Hepatocyte (in vitro differentiated cells): ENCODE results near the gene ATP2C2. TPM values are rescaled to one million over a fixed set of nuclear protein-coding genes. Genes with fewer than 3 reads are reported as not detected.

ENCODE experiments used
- DNase-seq: peaks from one replicate; pipeline ENCODE4 v3.0.0-alpha.2; 2016; ENCODE audit warnings: low spot score
- H2AFZ ChIP-seq: fragments of 200-600 bp; sonication (generic); 2 replicates; pipeline ENCODE4 v1.6.0; 2016; ENCODE audit warnings: antibody characterized with exemption, mild to moderate bottlenecking
- H3K27ac ChIP-seq: fragments of 200-600 bp; sonication (generic); 2 replicates; pipeline ENCODE4 v1.5.1; 2016; ENCODE audit warnings: mild to moderate bottlenecking
- H3K27me3 ChIP-seq: fragments of 200-600 bp; sonication (generic); 2 replicates; pipeline ENCODE4 v1.6.1; 2016
- H3K36me3 ChIP-seq: fragments of 200-600 bp; sonication (generic); replicated peaks from 2 replicates; pipeline ENCODE4 v1.5.1; 2016; ENCODE audit warnings: low read depth; ENCODE audit not compliant: insufficient read depth
- H3K4me1 ChIP-seq: fragments of 200-600 bp; sonication (generic); 2 replicates; pipeline ENCODE4 v1.5.1; 2016; ENCODE audit warnings: mild to moderate bottlenecking, moderate library complexity; ENCODE audit not compliant: insufficient read depth
- H3K4me2 ChIP-seq: fragments of 200-600 bp; sonication (generic); 2 replicates; pipeline ENCODE4 v1.6.0; 2016
- H3K4me3 ChIP-seq: fragments of 200-600 bp; sonication (generic); 2 replicates; pipeline ENCODE4 v1.5.1; 2016; ENCODE audit warnings: mild to moderate bottlenecking
- H3K79me2 ChIP-seq: fragments of 200-600 bp; sonication (generic); 2 replicates; pipeline ENCODE4 v1.6.0; 2017; ENCODE audit warnings: mild to moderate bottlenecking
- H3K9me2 ChIP-seq: fragments of 200-600 bp; sonication (generic); replicated peaks from 2 replicates; pipeline ENCODE4 v1.6.0; 2017; ENCODE audit warnings: mild to moderate bottlenecking; ENCODE audit not compliant: insufficient read depth
- H3K9me3 ChIP-seq: fragments of 200-600 bp; sonication (generic); 2 replicates; pipeline ENCODE4 v1.5.1; 2016; ENCODE audit warnings: low read depth, mild to moderate bottlenecking
- H4K20me1 ChIP-seq: fragments of 200-600 bp; sonication (generic); 2 replicates; pipeline ENCODE4 v1.6.0; 2016; ENCODE audit warnings: mild to moderate bottlenecking; ENCODE audit not compliant: insufficient read depth, poor library complexity, severe bottlenecking
- CTCF ChIP-seq: fragments of 200-600 bp; sonication (generic); IDR thresholded peaks from 2 replicates; pipeline ENCODE4 v1.5.1; 2016; ENCODE audit warnings: antibody characterized with exemption, mild to moderate bottlenecking; ENCODE audit not compliant: poor library complexity
- EZH2 ChIP-seq: fragments of 200-600 bp; sonication (generic); IDR thresholded peaks from 2 replicates; pipeline ENCODE4 v1.6.1; 2016; ENCODE audit warnings: antibody characterized with exemption, mild to moderate bottlenecking, borderline replicate concordance
- EZH2phosphoT487 ChIP-seq: fragments of 200-600 bp; sonication (generic); IDR thresholded peaks from one replicate; pipeline ENCODE4 v1.6.1; 2018; ENCODE audit warnings: antibody characterized with exemption, mild to moderate bottlenecking, low read depth, moderate library complexity; ENCODE audit not compliant: unreplicated experiment, severe bottlenecking
- WGBS: methylation state at CpG from one replicate; pipeline ENCODE4 v1.1.6; 2016; ENCODE audit warnings: low lambda C conversion rate; ENCODE audit errors: missing lambda C conversion rate; 5-methylcytosine and 5-hydroxymethylcytosine counted together
- polyA plus RNA-seq: library from polyadenylated mRNA; unstranded; fragments of >200 nt; fragmentation: Nextera tagmentation; extraction: Ambion mirVana; gene quantifications from 2 replicates; pipeline ENCODE4 v1.2.1, GENCODE V29; 2016
- total RNA-seq: library from RNA; depleted of rRNA; stranded (reverse); fragments of >200 nt; gene quantifications from 2 replicates; pipeline ENCODE4 v1.2.3, GENCODE V29; 2014

The ATP2C2 gene
- total and polyA plus RNA-seq, 2 experiments from 2014 or later: 6.0 to 6.8 TPM

- peaks cover 6% of the 10 kb centered on the region for H3K27me3 ChIP-seq
- 77% methylated on average over 10 of the region's 10 CpGs for whole genome bisulfite sequencing
Observed at GRCh38 chr16:84373907-84374489, 5.7 kb downstream of the ATP2C2 start.

GRCh38 chr16:84378099-84378498, 9.8 kb downstream of the ATP2C2 start:
- no peaks in the 10 kb centered on the region for H3K36me3 ChIP-seq
- H3K4me2 ChIP-seq: no peak overlapping the region
- no peaks in the 10 kb centered on the region for H3K4me1 ChIP-seq
- DNase-seq: no peak
- no peak overlapping the region for H3K27ac ChIP-seq
- no peak overlapping the region for H3K4me3 ChIP-seq
- no peaks in the 10 kb centered on the region for H3K79me2 ChIP-seq
- H2AFZ ChIP-seq: no peak overlapping the region
- no peaks in the 10 kb centered on the region for H3K9me3 ChIP-seq
- H3K27me3 ChIP-seq: no peaks in the 10 kb centered on the region
- no peaks in the 10 kb centered on the region for H4K20me1 ChIP-seq
- H3K9me2 ChIP-seq: no peaks in the 10 kb centered on the region
- 92% methylated on average over 7 of the region's 7 CpGs for WGBS
- TF ChIP-seq EZH2phosphoT487: no peak
- TF ChIP-seq CTCF: no peak

More at GRCh38 chr16:84373907-84374489, 5.7 kb downstream of the ATP2C2 start:
- no peak overlapping the region for H2AFZ ChIP-seq
- no peak overlapping the region for H3K27ac ChIP-seq
- no peaks in the 10 kb centered on the region for H3K9me2 ChIP-seq
- H3K36me3 ChIP-seq: no peaks in the 10 kb centered on the region
- no peak for TF ChIP-seq EZH2phosphoT487
- no peak for TF ChIP-seq EZH2
- TF ChIP-seq CTCF: no peak
- H3K4me3 ChIP-seq: no peak overlapping the region
- H3K4me1 ChIP-seq: no peaks in the 10 kb centered on the region
- H3K9me3 ChIP-seq: no peaks in the 10 kb centered on the region
- H3K4me2 ChIP-seq: no peak overlapping the region
- no peaks in the 10 kb centered on the region for H3K79me2 ChIP-seq
- H4K20me1 ChIP-seq: no peaks in the 10 kb centered on the region
- no peak for DNase-seq

DNA sequence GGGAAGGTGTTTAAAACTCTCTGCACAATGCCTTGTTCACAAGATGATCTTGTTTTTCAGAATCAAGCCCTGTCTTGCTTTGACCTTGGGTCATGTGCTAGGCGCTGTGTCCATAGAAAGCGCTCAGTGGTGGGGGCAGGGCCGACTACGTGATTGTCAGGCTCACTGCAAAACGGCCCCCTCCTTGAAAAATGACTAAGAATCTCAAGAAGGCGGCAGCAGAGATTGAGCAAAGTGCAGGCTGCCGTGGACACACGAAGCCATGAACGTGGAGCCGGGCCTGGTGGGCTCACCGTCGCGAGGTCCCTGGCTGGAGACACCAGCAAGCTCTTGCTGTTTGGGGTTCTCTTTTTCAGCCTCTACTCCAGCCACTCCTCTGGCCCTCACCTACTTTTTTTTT, 10.2 kb downstream of the ATP2C2 start:
- Histone ChIP-seq H3K27ac (no peak overlapping the region), H3K4me1 (no peaks in the 10 kb centered on the region), H3K4me3 (no peak overlapping the region), H3K9me2 (no peaks in the 10 kb centered on the region), H3K9me3 (no peaks in the 10 kb centered on the region), H3K79me2 (no peaks in the 10 kb centered on the region), H2AFZ (no peak overlapping the region), H3K36me3 (no peaks in the 10 kb centered on the region), H3K27me3 (no peaks in the 10 kb centered on the region), H4K20me1 (no peaks in the 10 kb centered on the region), H3K4me2 (no peak overlapping the region)
- 87% methylated on average over 13 of the region's 13 CpGs for WGBS
- no peak for TF ChIP-seq EZH2phosphoT487
- no peak for TF ChIP-seq CTCF
- TF ChIP-seq EZH2: no peak
- DNase-seq: no peak
